NCI-H2081 (cell line): ENCODE data around the gene NSUN2.
"Not testable (repeated sequence)": the region's sequence is repeated elsewhere in the genome, so short reads cannot be mapped to it uniquely, and the experiment has no call there.

Experiments used
- DNase-seq, 2 experiments: peaks; one replicate each; lab custom pipeline; 2025; lab: John Stamatoyannopoulos, UW

The NSUN2 gene

DNA sequence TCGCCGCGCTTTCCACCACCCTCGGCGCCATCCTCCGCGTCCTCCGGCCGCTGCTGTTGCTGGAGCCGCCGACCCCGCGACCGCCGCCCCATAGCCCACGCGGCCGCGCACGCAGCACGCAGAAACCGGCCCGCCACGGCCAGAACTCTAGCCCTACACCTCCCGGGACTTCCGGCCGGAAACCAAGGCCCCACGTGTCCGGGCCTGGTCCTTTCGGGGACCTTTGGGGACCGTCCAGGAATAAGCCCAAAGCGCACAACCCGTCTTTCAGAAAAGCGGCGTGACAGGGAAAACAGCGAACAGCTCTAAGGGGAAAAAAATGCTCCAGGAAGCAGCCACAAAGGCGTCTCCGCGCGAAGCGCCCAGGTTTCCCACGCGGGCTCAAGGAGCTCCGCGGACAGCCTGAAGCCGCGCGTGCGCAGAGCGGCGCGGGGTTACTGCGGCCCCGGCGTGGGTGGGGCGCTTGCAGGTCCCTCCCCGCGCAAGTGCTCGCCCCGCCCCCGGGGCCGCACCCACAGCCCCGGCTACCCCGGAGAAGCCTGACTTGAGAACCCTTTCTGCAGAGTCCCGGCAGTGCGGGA lies at the start of gene NSUN2, which contains the start of gene SRD5A1:
Gene NSUN2 (minus strand): TSS at position 157 of the 581 bp plus-strand sequence. CDS start 65 bp downstream, at position 92.
Gene SRD5A1 (plus strand): TSS at position 553 of the 581 bp plus-strand sequence. CDS start 137 bp downstream, outside the sequence.
- peak; percentile 96 to 97 for DNase-seq

- no peak for DNase-seq
These were observed 49.4 kb upstream of the NSUN2 start for GRCh38 chr5:6682239-6682638.

GRCh38 chr5:6681682-6682081 lies 48.8 kb upstream of the NSUN2 start:
- no peak for DNase-seq

- DNase-seq, result no peak
These were observed 48.1 kb upstream of the NSUN2 start for GRCh38 chr5:6680922-6681321.

DNA sequence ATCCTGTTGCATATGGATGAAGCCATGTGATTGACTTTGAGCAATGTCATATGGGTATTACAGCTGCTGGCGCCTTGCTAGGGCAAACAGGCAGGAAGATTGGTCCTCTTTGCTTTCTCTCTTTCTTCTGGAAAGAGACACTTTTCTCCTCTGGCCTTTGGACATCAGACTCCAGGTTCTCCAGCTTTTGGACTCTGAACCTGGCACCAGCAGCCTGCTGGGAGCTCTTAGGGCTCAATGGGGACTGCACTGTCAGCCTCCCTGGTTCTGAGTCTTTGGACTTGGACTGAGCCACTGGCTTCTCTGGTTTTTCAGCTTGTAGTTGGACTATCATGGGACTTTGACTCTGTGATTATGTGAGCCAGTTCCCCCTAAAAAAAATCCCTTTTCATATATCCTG lies 45.5 kb upstream of the NSUN2 start:
- DNase-seq, result no peak

DNA sequence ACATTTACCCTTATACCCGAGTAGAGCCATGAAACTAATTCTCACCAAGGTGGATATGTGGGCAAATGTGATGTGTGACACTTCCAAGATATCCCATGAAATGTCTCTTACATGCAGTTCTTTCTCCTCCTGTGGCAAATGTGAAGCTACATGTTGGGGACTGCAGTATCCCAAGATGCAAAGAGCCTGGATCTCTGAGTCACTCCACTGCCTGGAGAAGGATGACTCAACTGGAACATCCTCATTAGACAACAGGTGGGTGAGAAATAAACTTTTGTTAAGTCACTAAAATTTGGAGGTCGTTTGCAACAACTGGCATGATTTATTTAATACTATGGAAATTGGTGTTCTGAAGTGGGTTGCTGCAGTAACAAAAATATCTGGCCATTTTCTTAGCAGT lies 43.9 kb upstream of the NSUN2 start:
- DNase-seq, result no peak

- no peak for DNase-seq
These were observed 43.1 kb upstream of the NSUN2 start for GRCh38 chr5:6675784-6676491.

GRCh38 chr5:6674886-6675285 lies 42.0 kb upstream of the NSUN2 start:
- no peak for DNase-seq

DNA sequence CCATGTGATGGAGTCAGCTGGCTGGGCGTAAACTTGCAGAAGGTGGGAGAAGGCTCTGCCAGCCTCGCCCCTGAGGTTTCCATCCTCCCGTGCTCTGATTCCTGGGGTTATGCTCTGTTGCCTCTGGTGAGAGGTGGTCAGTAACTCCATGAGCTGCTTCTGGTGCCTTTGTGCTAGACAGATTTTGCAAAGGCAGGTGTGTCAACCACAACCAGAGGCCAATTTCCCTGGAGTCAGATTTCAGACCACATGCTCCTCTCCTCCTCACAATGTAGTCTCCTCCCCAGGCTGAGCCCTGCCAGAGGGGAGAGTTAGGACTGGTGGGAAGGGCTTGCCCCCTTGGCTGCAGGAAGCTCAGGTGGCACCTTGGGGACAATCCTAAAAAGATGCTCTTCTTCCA lies 41.6 kb upstream of the NSUN2 start:
- peak; percentile 10 to 35 for DNase-seq

DNA sequence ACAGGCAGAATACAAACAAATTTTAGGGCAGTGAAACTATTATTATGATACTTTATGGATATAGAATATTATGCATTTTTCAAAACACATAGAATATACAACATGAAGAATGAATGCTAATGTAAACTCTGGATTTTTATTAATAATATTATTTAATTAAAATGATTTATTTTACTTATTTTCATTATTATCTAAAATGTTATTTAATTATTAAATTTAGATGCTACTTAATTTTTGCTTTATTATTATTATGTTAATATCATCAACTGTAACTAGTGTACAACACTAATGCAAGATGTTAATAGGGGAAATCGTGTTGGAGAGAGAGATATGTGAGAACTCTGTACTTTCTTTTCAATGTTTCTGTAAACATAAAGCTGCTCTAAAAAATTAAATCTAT lies 41.1 kb upstream of the NSUN2 start:
- DNase-seq, result no peak

DNA sequence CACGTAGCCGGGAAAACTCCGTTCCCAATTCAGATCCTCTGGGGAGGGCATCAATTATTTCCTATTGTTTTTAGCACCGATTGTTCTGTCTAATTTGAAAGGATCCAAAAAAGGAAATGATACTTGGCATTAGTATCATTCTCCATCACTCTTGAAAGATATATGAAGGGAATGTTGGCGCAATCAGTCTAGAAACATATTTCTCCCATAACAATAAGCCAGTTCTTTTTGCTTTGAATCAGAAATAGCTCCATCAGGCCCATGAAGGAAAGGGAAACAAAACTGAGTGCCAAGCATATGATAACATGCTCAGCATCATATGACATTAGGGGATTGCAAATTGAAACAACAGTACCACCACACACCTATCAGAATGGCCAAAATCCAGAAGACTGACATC lies 40.2 kb upstream of the NSUN2 start:
- DNase-seq, result no peak

DNA sequence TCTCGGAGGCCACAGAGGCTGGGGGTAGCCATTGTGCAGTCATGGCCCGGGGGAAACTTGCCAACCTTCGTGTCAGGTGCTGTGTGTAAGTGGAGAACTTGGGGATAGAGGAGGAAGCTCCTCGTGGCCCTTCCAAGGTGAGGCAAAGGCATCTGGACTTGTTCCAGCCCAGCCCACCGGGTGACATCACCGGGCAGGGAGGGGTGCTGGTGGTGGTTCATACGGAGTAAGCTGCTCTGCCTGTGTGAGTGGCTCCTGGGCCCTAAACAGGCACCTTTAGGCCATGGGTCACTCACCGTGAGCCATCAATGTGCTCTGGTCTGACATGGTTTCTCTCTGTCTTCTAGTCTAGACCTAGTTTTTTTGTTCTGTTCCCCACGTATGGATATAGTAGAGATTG lies 35.9 kb upstream of the NSUN2 start:
- not testable (repeated sequence) for DNase-seq

- DNase-seq, result no peak
These were observed 34.8 kb upstream of the NSUN2 start for GRCh38 chr5:6667648-6668047.

- no peak for DNase-seq
These were observed 33.9 kb upstream of the NSUN2 start for GRCh38 chr5:6666762-6667161.

DNA sequence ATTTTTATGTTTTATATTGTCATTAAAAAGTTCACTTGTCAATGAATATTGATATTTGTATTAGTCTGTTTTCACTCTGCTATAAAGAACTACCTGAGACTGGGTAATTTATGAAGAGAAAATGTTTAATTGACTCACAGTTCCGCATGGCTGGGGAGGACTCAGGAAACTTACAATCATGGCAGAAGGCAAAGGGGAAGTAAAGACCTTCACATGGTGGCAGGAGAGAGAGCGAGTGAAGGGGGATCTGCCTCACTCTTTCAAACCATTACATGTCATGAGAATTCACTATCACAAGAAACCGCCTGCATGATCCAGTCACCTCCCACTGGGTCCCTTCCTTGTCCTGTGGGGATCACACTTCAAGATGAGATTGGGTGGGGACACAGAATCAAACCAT lies 27.8 kb upstream of the NSUN2 start:
- no peak for DNase-seq

- no peak for DNase-seq
These were observed 27.3 kb upstream of the NSUN2 start for GRCh38 chr5:6659941-6660684.

GRCh38 chr5:6656680-6657079 lies 23.8 kb upstream of the NSUN2 start:
- DNase-seq, result no peak

- no peak for DNase-seq
These were observed 22.6 kb upstream of the NSUN2 start for GRCh38 chr5:6655432-6655831.

DNA sequence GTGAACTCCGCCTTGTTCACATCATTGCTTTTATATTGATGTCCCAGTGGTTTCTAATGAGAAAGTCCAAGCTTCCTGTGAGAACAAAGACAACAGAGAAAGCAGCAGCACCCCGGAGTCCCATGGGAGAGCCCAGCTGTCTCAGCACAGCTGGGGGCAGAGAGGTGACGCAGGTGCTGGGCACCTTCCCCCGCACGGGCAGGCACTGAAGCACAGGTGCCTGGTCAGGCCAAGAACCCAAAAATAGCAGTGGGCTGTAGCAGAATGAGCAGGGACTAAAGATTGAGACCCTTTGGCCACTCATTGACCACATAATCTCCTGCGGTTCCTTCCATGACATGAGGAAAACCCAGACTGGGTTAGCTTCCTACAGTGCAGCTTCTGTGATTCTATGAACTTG lies 19.2 kb upstream of the NSUN2 start:
- DNase-seq, result peak in 1 of 2 experiments; percentile 81

- no peak for DNase-seq
These were observed 16.8 kb upstream of the NSUN2 start for GRCh38 chr5:6649681-6650080.

- no peak for DNase-seq
These were observed 16.3 kb upstream of the NSUN2 start for GRCh38 chr5:6649186-6649585.

- not testable (repeated sequence) for DNase-seq
These were observed 12.9 kb upstream of the NSUN2 start for GRCh38 chr5:6645571-6646362.
